PC-9 (cell line): ENCODE data around the gene PVALB. TPM values are rescaled to one million over a fixed set of nuclear protein-coding genes. Genes with fewer than 3 reads are reported as not detected.
A peak's percentile ranks its signal among the peaks of the same experiment; 100 is the strongest.

ENCODE experiments used
- BruUV-seq: library from RNA; stranded (reverse); fragments of 400-500 nt; replicated peaks from 2 replicates; lab custom pipeline; 2021; lab: Mats Ljungman, UMichigan
- CTCF ChIA-PET: fragments of 300-600 bp; sonication (Branson Sonifier 250); formaldehyde crosslinking; loops from one replicate; lab custom pipeline; 2022; ENCODE audit warnings: antibody characterized with exemption; lab: Charles Lee
- POLR2A ChIA-PET: fragments of 300-600 bp; sonication (Branson Sonifier 250); formaldehyde crosslinking; loops from one replicate; lab custom pipeline; 2022; ENCODE audit warnings: antibody characterized with exemption; ENCODE audit not compliant: unreplicated experiment; lab: Charles Lee
- DNase-seq, 2 experiments: peaks; one replicate each; pipeline versions ENCODE4 v3.0.0 to v3.0.0-alpha.2; 2015 to 2022; ENCODE audit warnings: mixed read lengths in 1 of 2
- H2AFZ ChIP-seq: fragments of 200-600 bp; sonication (generic); 2 replicates; pipeline ENCODE4 v1.8.1; 2017; ENCODE audit warnings: antibody characterized with exemption
- H3F3A ChIP-seq: fragments of 200-600 bp; sonication (generic); 2 replicates; pipeline ENCODE4 v1.8.1; 2017; ENCODE audit warnings: antibody characterized with exemption, mild to moderate bottlenecking, low read depth; ENCODE audit not compliant: insufficient read depth
- H3K27ac ChIP-seq: fragments of 200-600 bp; sonication (generic); 2 replicates; pipeline ENCODE4 v1.6.1; 2016; ENCODE audit warnings: mixed run types
- H3K27me3 ChIP-seq: fragments of 200-600 bp; sonication (generic); 2 replicates; pipeline ENCODE4 v1.6.1; 2016; ENCODE audit warnings: low read depth, mixed run types; ENCODE audit not compliant: insufficient read depth
- H3K36me3 ChIP-seq: fragments of 200-600 bp; sonication (generic); 2 replicates; pipeline ENCODE4 v1.6.1; 2016; ENCODE audit warnings: low read depth, mixed run types
- H3K4me1 ChIP-seq: fragments of 200-600 bp; sonication (generic); replicated peaks from 2 replicates; pipeline ENCODE4 v1.6.1; 2016; ENCODE audit warnings: mixed run types; ENCODE audit not compliant: insufficient read depth
- H3K4me2 ChIP-seq: fragments of 200-600 bp; sonication (generic); 2 replicates; pipeline ENCODE4 v1.6.1; 2017; ENCODE audit warnings: mixed run types
- H3K4me3 ChIP-seq: fragments of 200-600 bp; sonication (generic); 2 replicates; pipeline ENCODE4 v1.6.1; 2016; ENCODE audit warnings: mixed run types
- H3K79me2 ChIP-seq: fragments of 200-600 bp; sonication (generic); 2 replicates; pipeline ENCODE4 v1.6.1; 2017; ENCODE audit warnings: low read depth, mixed run types
- H3K9me2 ChIP-seq: fragments of 200-600 bp; sonication (generic); 2 replicates; pipeline ENCODE4 v1.8.1; 2017; ENCODE audit warnings: mild to moderate bottlenecking; ENCODE audit not compliant: insufficient read depth
- H3K9me3 ChIP-seq: fragments of 200-600 bp; sonication (generic); 2 replicates; pipeline ENCODE4 v1.8.1; 2016; ENCODE audit warnings: low read depth; ENCODE audit not compliant: insufficient read depth
- H4K20me1 ChIP-seq: fragments of 200-600 bp; sonication (generic); 2 replicates; pipeline ENCODE4 v1.8.1; 2017; ENCODE audit not compliant: insufficient read depth
- EZH2 ChIP-seq: fragments of 200-600 bp; sonication (generic); IDR thresholded peaks from 2 replicates; pipeline ENCODE4 v1.8.0; 2017; ENCODE audit warnings: antibody characterized with exemption, low read depth
- intact Hi-C: fragments of 100-400 bp; cut with micrococcal nuclease; formaldehyde crosslinking; loops from one replicate; pipeline ENCODE4 v1.10.0; 2022; ENCODE audit not compliant: unreplicated experiment
- total RNA-seq: library from RNA; stranded (reverse); gene quantifications from 2 replicates; pipeline ENCODE4 v1.2.3, GENCODE V29; 2021
- TF ChIP-seq, protein P1 (sequence below): fragments of 200-600 bp; sonication (generic); conservative IDR thresholded peaks from 2 replicates; pipeline ENCODE4 v1.6.1; 2017; ENCODE audit warnings: mixed run types, antibody characterized with exemption, mild to moderate bottlenecking, moderate library complexity

PVALB gene
- total RNA-seq, 1 experiment from 2014 or later, result not detected

DNA sequence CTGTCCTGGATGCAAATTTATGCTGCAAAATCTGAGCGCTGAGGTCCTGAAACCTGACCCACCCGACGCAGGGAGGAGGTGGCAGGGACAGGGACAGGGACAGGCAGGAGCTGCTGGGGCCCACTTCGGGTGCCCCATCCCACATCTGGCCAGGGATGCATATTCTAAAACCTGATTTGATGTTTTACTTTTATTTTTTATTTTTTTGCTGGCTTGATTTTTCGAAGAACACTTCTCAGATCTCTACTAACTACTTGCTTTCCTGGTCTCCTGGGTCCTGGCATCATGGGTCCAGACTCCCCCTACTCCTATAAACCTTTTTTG is 652 bp upstream of the PVALB start:
- no peak overlapping the region for H3K27ac ChIP-seq
- no peaks in the 10 kb centered on the region for H3F3A ChIP-seq
- TF ChIP-seq, protein P1, sequence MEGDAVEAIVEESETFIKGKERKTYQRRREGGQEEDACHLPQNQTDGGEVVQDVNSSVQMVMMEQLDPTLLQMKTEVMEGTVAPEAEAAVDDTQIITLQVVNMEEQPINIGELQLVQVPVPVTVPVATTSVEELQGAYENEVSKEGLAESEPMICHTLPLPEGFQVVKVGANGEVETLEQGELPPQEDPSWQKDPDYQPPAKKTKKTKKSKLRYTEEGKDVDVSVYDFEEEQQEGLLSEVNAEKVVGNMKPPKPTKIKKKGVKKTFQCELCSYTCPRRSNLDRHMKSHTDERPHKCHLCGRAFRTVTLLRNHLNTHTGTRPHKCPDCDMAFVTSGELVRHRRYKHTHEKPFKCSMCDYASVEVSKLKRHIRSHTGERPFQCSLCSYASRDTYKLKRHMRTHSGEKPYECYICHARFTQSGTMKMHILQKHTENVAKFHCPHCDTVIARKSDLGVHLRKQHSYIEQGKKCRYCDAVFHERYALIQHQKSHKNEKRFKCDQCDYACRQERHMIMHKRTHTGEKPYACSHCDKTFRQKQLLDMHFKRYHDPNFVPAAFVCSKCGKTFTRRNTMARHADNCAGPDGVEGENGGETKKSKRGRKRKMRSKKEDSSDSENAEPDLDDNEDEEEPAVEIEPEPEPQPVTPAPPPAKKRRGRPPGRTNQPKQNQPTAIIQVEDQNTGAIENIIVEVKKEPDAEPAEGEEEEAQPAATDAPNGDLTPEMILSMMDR, result no peak
- TF ChIP-seq EZH2, result no peak
- H3K4me3 ChIP-seq, result no peak overlapping the region; the same call in 1 of the 2 replicates
- ChIA-PET CTCF (no interaction called here), POLR2A (no interaction called here)
- no peak for DNase-seq
- H3K27me3 ChIP-seq, result peaks cover 81% of the 10 kb centered on the region
- H3K36me3 ChIP-seq, result no peaks in the 10 kb centered on the region
- H3K9me3 ChIP-seq, result no peaks in the 10 kb centered on the region
- no peaks in the 10 kb centered on the region for H4K20me1 ChIP-seq
- no TSS peak for BruUV-seq
- H3K4me2 ChIP-seq, result peak overlapping the region; percentile 72
- no peaks in the 10 kb centered on the region for H3K9me2 ChIP-seq
- H3K4me1 ChIP-seq, result 0 out of 2 replicates have a peak, but pooled peaks cover 5% of the 10 kb centered on the region
- no peak overlapping the region for H2AFZ ChIP-seq
- no peaks in the 10 kb centered on the region for H3K79me2 ChIP-seq
- intact Hi-C loops, result no loop called here

DNA sequence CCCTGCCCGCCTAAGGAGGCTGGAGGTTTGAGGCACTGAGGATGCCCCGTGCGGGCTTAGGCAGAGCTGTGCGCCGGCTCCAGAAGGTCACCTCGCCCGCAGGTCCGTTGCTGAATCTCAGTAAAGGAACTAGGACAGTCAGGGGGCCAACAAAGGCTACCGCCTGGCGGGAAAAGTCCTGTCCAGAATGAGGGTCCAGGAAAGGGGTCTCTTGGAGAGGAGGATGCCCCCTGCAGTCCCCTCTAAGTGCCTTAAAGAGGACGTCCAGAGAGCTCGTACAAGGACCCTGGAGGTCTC is 548 bp downstream of the PVALB start:
- Histone ChIP-seq H4K20me1 (no peaks in the 10 kb centered on the region), H3K9me3 (no peaks in the 10 kb centered on the region), H3K9me2 (no peaks in the 10 kb centered on the region), H3K4me3 (no peak overlapping the region), H3K4me1 (0 out of 2 replicates have a peak, but pooled peaks cover 5% of the 10 kb centered on the region), H2AFZ (no peak overlapping the region), H3K27me3 (peaks cover 81% of the 10 kb centered on the region), H3K27ac (no peak overlapping the region), H3K36me3 (no peaks in the 10 kb centered on the region), H3F3A (no peaks in the 10 kb centered on the region), H3K4me2 (peak overlapping the region; percentile 72; the same call in 1 of the 2 replicates), H3K79me2 (no peaks in the 10 kb centered on the region)
- ChIA-PET CTCF (no interaction called here), POLR2A (no interaction called here)
- DNase-seq, result no peak
- no TSS peak for BruUV-seq
- intact Hi-C loops, result no loop called here
- TF ChIP-seq, protein P1, result no peak
- TF ChIP-seq EZH2, result no peak

DNA sequence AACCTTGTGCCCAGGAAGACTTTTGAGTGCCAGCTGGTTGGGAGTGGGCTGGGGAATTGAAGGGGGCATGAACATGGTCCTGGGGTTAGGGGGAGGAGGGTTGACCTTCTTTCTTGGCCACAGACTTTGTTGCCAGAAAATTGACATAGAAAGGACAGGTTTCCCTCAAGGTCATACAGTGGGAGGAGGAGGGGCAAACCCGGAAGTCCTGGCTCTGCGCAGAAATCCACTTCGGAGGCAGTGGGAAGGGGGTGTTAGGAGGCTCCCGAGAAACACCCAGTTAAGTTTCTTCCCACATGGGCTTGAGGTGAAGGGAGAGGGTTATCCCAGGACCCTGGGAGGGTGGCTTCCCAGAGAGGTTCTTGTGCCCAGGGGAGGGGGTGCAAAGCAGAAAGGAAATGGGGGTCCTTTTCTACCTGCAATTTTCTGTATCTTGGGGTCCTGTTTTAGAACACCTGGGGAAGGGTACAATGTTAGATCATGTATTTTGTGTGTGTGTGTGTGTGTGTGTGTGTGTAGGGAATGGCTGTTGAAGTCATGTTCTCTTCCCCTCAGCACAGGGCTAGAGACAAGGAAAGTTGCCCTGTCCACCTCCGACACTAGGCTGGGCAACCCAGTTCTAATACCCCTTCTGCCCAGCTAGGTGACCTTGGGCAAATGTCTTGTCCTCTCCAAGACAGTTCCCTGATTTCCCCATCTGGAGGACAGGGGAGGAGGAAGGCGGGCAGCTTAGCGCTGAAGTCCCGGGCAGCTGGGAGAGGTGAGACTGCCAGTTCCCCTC is 1.1 kb downstream of the PVALB start:
- no peaks in the 10 kb centered on the region for H3F3A ChIP-seq
- POLR2A ChIA-PET, result no interaction called here
- peaks cover 80% of the 10 kb centered on the region for H3K27me3 ChIP-seq
- H3K9me3 ChIP-seq, result no peaks in the 10 kb centered on the region
- no peak overlapping the region for H3K4me3 ChIP-seq
- H3K9me2 ChIP-seq, result no peaks in the 10 kb centered on the region
- 0 out of 2 replicates have a peak, but pooled peaks cover 5% of the 10 kb centered on the region for H3K4me1 ChIP-seq
- no TSS peak for BruUV-seq
- CTCF ChIA-PET, result no interaction called here
- no peaks in the 10 kb centered on the region for H4K20me1 ChIP-seq
- no peak for TF ChIP-seq EZH2
- TF ChIP-seq, protein P1, result no peak
- no peaks in the 10 kb centered on the region for H3K36me3 ChIP-seq
- intact Hi-C loops, result no loop called here
- H2AFZ ChIP-seq, result no peak overlapping the region
- H3K79me2 ChIP-seq, result no peaks in the 10 kb centered on the region
- no peak overlapping the region for H3K4me2 ChIP-seq
- no peak for DNase-seq
- H3K27ac ChIP-seq, result no peak overlapping the region
